ENCODE data around the gene EPHA1.

Gene EPHA1

DNA sequence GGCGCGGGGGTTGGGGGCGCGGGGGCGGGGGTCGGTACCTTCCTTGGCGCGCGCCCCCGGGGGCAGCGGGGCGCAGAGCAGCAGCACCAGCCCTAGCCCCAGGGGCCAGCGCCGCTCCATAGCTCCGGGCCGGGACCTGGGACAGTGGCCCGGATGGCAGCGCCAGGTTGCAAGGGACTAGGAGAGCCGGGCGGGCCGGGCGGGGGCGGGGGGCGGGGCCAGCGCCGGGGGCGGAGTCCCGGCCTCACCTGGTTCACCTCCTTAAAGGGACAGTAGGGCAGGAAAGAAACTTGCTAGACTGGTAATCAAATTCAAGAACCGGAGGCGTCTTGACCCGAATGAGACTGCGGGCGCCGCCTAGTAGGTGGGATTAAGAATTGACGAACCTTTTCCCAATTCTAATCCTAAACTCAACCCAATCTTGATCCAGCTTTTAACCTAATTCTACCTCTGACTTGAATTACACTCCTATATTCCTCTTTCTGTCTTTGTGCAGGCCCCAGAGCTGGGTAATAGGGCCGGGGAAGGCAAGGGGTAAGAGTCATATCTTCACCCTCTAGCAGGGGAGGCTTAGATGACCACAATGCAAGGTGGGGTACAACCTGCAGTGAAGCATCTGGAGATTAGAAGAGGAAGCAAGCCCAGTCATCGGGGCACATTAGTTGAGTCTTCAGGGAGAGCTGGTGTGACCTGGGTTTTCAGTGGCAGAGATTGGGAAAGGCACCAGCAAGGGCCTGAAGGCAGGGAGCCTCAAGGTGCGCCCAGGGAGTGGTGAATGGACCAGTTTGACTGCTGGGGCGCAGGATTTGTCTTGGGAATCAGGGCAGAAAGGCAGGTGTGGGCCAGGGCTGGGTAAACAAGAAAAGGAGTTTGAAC, at the start of gene EPHA1:
Gene EPHA1, minus strand, starts transcription at position 171 of the 876 bp plus-strand sequence. Its CDS starts 51 bp downstream, at position 120.
- DNase-seq (ENCODE audit: low spot score in 2 of 2) (no peak), ATAC-seq (peak; percentile 63)
- Mint-ChIP-seq H3K9me3 (no peaks in the 10 kb centered on the region), H3K4me3 (peak within 1 kb of the TSS; percentile 83), H3K27ac (peak within 1 kb of the TSS; percentile 78), H3K4me1 (peaks cover 36% of the 10 kb centered on the region), H3K36me3 (peaks cover 7% of the 10 kb centered on the region)

DNA sequence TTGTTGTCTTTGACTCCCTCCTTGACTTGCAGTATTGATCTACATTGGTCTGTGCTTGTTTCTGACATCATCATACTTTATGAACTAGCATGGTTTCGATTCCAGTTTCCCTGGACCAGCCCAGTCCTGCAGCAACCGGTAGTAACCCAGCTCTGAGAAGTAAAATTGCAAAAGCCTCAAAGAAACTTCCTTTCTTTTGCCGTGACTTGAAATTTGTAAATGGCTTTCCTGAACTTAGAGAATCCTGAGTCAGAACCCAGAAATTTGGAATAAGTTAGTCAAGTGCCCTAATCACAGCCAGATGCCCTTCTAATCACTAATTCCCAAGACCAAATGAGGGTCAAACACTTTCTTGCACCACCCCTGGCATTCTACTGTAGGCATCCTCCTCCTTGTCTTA, 49.6 kb upstream of the EPHA1 start:
- H3K9me3 Mint-ChIP-seq = no peaks in the 10 kb centered on the region
- no peak overlapping the region for H3K27ac Mint-ChIP-seq
- H3K4me1 Mint-ChIP-seq = no peaks in the 10 kb centered on the region
- no peaks in the 10 kb centered on the region for H3K36me3 Mint-ChIP-seq
- DNase-seq (ENCODE audit: low spot score in 2 of 2) (no peak), ATAC-seq (no peak)
- no peak overlapping the region for H3K4me3 Mint-ChIP-seq

DNA sequence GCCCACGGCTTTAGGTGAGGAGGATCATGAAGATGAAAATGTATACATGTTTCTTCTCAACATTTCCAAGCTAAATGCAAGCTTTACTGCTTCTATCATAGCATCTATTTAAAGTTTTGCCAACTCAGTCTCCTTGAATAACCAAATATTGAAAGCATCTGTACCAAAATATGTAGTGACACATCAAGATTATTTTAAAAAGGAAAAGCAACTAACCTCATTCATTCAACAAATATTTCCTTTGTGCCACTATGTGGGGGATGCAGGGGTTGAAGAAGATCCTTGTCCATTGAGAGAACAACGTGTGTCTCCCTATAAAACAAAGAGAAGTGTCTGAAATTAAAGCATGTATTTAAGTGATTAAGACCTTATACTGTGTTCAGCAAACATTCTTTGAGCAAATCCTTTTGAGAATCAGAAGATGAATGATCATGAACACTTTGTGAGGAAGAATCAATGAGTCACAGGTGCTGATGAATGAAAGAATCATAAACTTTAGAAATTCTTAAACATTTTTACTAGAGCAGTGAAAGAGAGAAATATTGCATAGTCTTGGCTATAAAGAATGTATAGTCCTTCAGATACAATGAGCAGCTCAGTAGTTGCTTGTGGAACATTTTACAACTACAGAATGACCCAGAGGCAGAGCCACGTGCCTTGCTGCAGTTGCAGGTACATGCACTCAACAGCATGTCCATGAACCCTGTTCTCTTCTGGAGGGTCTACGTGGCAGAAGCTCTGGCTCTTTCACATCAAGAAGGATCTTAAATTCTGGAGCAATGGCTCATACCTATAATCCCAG, 48.5 kb upstream of the EPHA1 start:
- no peaks in the 10 kb centered on the region for H3K36me3 Mint-ChIP-seq
- no peak overlapping the region for H3K4me3 Mint-ChIP-seq
- DNase-seq (ENCODE audit: low spot score in 2 of 2) (no peak), ATAC-seq (no peak)
- no peaks in the 10 kb centered on the region for H3K9me3 Mint-ChIP-seq
- no peaks in the 10 kb centered on the region for H3K4me1 Mint-ChIP-seq
- no peak overlapping the region for H3K27ac Mint-ChIP-seq

DNA sequence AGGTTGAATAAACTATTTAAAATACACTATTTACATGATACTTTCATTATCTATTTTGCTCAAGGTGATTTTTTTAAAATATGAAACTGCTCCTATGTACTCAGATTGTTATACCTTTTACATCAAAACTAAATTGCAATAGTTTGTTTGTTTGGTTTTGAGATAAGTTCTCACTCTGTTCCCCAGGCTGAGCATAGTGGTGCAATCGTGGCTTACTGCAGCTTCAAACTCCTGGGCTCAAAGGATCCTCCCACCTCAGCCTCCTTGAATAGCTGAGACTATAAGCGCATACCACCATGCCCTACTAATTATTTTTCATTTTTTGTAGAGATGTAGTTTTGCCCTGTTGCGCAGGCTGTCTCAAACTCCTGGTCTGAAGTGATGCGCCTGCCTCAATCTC, 47.3 kb upstream of the EPHA1 start:
- no peak overlapping the region for H3K27ac Mint-ChIP-seq
- H3K36me3 Mint-ChIP-seq = no peaks in the 10 kb centered on the region
- no peaks in the 10 kb centered on the region for H3K4me1 Mint-ChIP-seq
- H3K9me3 Mint-ChIP-seq = no peaks in the 10 kb centered on the region
- DNase-seq (ENCODE audit: low spot score in 2 of 2) (no peak), ATAC-seq (no peak)
- no peak overlapping the region for H3K4me3 Mint-ChIP-seq

DNA sequence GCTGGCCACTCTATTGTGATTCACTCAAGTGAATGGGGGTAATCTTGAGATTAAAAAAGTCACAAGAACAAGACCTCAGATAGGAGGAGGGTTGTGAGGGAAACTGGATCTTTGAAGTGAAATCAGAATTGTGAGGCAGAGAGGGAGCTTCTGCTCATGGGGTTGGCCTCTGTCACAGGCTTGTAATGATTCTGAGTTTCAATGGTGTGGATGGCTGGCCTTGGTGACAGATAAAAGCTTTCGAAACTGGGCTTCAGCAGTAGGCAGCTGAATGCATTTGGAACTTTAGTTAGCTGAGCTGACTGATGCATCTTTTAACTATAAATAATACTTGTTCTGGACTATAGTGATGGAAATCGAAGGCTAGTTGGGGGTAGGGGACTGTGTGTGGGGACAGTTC, 46.8 kb upstream of the EPHA1 start:
- H3K27ac Mint-ChIP-seq = no peak overlapping the region
- H3K9me3 Mint-ChIP-seq = no peaks in the 10 kb centered on the region
- no peak for DNase-seq (ENCODE audit: low spot score in 2 of 2)
- H3K36me3 Mint-ChIP-seq = no peaks in the 10 kb centered on the region
- no peak overlapping the region for H3K4me3 Mint-ChIP-seq
- no peak for ATAC-seq
- no peaks in the 10 kb centered on the region for H3K4me1 Mint-ChIP-seq

DNA sequence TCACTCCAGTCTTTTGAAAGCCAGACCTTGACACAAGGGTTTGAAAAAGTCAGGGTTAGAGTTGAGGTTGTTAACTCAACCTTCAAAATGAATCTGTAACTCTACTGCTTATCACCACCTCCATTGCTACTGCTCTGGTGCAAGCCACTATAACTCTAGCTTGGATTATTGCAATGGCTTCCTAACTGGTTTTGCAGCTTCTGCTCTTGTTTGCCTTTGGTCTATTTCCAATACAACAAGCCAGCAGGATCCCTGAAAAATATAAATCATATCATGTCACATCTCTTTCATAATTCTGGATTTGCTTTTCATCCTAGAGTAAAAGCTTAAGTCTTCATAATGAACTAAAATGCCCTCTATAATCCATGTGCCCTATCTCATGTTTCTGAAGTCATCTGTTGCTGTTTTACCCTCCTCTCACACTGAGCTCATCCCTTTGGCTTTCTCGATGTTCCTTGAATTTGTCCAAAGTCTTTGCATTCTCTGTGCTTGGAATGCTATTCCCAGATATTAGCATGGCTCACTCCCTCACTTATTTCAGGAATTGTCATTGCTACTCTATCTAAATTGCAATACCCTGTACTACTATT, 45.5 kb upstream of the EPHA1 start:
- Mint-ChIP-seq H3K4me1 (no peaks in the 10 kb centered on the region), H3K36me3 (no peaks in the 10 kb centered on the region), H3K27ac (no peak overlapping the region), H3K9me3 (no peaks in the 10 kb centered on the region), H3K4me3 (no peak overlapping the region)
- no peak for DNase-seq (ENCODE audit: low spot score in 2 of 2)
- no peak for ATAC-seq

DNA sequence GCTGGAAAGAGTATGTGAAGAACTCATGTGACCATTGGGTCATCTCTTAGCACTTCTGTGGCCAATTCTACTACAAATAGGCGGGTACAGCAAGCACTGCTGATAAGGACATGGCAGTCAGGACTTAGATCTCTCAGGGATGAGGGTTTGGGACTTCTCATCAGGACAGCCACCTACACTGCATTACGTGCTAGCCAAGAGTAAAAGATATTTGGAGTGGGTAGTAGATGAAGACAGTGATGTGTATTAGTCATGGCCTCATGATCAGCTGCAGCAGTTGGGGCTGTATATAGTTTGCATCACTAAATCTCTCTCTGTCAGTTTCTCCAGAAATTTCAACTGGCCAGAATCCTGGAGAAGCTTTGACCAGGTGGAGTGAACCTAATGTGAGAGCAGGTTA, 43.8 kb upstream of the EPHA1 start:
- H3K36me3 Mint-ChIP-seq = no peaks in the 10 kb centered on the region
- ATAC-seq (no peak), DNase-seq (ENCODE audit: low spot score in 2 of 2) (no peak)

DNA sequence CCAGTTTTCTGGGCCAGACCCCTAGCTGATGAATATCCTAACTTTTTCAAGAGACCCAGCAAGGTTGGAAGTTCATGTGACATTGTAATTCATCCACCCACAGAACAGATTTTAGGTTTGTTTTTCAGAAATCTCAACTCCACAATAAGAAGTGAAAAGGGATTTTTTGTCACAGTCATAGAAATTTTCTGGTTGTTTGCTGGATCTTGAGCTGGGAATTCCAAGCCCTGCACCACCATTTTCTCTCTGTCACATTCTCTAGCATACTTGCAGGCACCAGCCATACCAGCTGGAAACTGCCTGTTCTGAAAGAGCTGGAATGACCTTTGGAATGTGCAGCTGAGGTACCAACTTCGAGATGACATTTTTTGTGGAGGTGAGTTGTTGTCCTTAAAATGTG, 43.1 kb upstream of the EPHA1 start:
- H3K36me3 Mint-ChIP-seq = no peaks in the 10 kb centered on the region

More for the DNA sequence above, 43.8 kb upstream of the EPHA1 start:
- Mint-ChIP-seq H3K4me3 (no peak overlapping the region), H3K27ac (no peak overlapping the region), H3K9me3 (no peaks in the 10 kb centered on the region), H3K4me1 (no peaks in the 10 kb centered on the region)

DNA sequence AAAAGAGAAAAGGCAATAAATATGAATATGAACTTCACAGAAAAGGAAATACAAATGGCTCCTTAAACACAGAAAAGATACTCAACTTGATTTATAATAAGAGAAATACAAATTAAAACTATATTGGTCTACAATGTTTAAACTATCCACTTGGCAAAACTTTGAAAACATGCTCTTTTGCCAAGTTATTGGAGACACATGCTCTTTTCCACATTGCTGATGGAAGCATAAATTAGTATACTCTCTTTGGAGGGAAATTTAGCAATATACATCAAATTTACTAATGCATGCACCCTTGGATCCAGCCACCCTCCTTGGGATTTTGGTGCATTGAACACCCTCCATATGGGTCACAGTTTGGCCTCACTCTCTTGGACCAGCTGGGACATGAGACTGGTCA, 42.5 kb upstream of the EPHA1 start:
- no peak overlapping the region for H3K27ac Mint-ChIP-seq
- H3K36me3 Mint-ChIP-seq = no peaks in the 10 kb centered on the region
- H3K4me3 Mint-ChIP-seq = no peak overlapping the region
- ATAC-seq (no peak), DNase-seq (ENCODE audit: low spot score in 2 of 2) (no peak)
- no peaks in the 10 kb centered on the region for H3K4me1 Mint-ChIP-seq
- H3K9me3 Mint-ChIP-seq = no peaks in the 10 kb centered on the region

More for the DNA sequence above, 43.1 kb upstream of the EPHA1 start:
- ATAC-seq (no peak), DNase-seq (ENCODE audit: low spot score in 2 of 2) (no peak)
- H3K4me3 Mint-ChIP-seq = no peak overlapping the region
- H3K9me3 Mint-ChIP-seq = no peaks in the 10 kb centered on the region
- no peak overlapping the region for H3K27ac Mint-ChIP-seq
- H3K4me1 Mint-ChIP-seq = no peaks in the 10 kb centered on the region

DNA sequence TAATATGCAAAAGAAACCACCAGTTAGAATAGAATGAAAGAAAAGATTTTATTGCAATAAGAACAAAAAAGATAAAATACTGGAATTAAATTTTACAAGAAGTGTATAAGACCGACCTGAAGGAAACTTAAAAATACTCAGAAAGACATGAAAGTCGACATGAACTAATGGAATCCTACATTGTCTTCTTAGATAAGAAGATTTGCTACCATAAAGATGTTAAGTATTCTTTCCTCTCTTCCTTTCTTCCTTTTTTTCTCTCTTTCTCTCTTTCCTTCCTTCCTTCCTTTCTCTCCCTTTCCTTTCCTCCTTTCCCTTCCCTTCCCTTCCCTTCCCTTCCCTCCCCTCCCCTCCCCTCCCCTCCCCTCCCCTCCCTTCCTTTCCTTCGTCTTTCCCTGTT, 41.1 kb upstream of the EPHA1 start:
- DNase-seq (ENCODE audit: low spot score in 2 of 2) (no peak), ATAC-seq (no peak)
- Mint-ChIP-seq H3K27ac (no peak overlapping the region), H3K4me1 (no peaks in the 10 kb centered on the region), H3K4me3 (no peak overlapping the region), H3K9me3 (no peaks in the 10 kb centered on the region), H3K36me3 (no peaks in the 10 kb centered on the region)

DNA sequence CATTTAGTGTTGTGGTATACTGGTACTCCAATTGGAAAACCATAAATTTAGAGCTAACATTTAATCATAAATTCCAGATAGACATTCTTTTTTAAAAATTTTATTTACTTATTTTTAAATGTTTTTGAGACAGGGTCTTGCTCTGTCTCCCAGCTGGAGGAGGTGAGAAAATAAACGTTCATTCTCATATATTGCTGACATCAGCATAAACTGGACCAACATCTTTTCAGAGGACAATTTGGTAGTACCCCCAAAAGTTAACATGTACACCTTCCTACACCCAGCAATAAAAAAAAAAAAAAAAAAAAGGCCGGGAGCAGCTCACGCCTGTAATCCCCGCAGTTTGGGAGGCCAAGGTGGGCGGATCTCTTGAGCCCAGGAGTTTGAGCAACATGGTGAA, 39.8 kb upstream of the EPHA1 start:
- Mint-ChIP-seq H3K4me3 (no peak overlapping the region), H3K27ac (no peak overlapping the region), H3K36me3 (no peaks in the 10 kb centered on the region), H3K9me3 (no peaks in the 10 kb centered on the region), H3K4me1 (no peaks in the 10 kb centered on the region)
- no peak for ATAC-seq
- no peak for DNase-seq (ENCODE audit: low spot score in 2 of 2)

DNA sequence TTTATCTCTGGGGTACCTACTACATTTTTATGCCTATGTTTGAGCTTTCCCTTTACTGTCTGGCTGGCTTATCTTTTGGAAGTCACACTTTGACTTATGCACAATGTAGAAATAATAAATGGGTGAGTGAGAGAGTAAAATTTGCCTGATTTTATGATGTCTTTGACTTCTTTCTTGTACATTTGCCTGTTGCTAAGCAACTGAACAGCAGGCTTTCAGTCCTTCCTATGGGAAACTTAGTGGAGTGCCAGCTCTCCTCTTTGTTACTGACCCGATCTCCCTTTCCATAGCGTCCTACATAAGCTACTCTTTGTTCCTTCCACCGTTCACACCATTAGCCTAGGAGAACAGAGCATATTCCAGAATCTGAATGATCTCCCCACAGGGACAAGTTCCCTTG, 38.8 kb upstream of the EPHA1 start:
- ATAC-seq (no peak), DNase-seq (ENCODE audit: low spot score in 2 of 2) (no peak)
- no peaks in the 10 kb centered on the region for H3K36me3 Mint-ChIP-seq
- H3K4me3 Mint-ChIP-seq = no peak overlapping the region
- no peaks in the 10 kb centered on the region for H3K4me1 Mint-ChIP-seq
- H3K9me3 Mint-ChIP-seq = no peaks in the 10 kb centered on the region
- no peak overlapping the region for H3K27ac Mint-ChIP-seq

DNA sequence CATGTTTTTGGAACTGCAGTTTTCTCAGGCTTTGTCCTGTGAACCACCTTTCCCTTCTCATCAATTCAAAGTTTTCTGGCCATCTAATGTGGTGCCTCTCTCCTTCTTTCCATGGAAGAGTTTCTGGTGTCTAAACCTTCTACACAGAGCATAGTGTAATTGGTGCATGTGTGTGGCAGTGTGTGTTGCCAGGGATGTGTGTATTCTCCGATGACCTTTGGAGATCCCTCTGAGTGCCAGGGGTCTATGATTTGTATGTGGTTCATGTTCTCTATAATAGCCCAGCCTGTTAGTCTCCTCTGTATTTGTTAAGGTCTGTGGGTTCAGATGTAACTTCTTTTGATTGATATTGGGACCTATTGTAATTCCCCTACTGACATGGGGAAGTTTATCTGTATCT, 36.1 kb upstream of the EPHA1 start:
- no peak for ATAC-seq
- Mint-ChIP-seq H3K27ac (no peak overlapping the region), H3K4me1 (no peaks in the 10 kb centered on the region), H3K9me3 (no peaks in the 10 kb centered on the region), H3K36me3 (no peaks in the 10 kb centered on the region), H3K4me3 (no peak overlapping the region)
- no peak for DNase-seq (ENCODE audit: low spot score in 2 of 2)

DNA sequence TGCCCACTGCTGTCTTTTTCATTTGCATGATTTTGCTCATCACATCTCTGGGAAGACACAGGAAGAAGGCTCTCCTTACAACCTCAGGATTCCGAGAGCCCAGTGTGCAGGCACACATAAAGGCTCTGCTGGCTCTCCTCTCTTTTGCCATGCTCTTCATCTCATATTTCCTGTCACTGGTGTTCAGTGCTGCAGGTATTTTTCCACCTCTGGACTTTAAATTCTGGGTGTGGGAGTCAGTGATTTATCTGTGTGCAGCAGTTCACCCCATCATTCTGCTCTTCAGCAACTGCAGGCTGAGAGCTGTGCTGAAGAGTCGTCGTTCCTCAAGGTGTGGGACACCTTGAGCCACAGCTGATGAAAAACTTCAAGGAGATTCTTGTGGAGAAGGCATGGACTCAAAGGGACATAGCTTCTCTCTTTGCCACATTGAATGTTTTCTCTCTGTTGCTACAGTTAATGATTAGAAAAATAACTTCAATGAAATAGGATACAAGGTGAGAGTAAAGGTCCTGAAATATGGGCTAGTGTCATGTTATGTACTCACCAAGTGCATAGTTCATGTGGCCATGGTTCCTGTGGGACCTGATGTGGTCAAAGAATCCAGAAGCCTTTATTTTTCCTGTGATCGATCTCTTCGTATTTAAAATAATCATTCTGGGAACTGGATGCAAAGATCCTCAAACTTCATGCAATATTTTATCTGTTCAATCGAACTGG, 35.6 kb upstream of the EPHA1 start:
- no peaks in the 10 kb centered on the region for H3K4me1 Mint-ChIP-seq
- ATAC-seq (no peak), DNase-seq (ENCODE audit: low spot score in 2 of 2) (no peak)
- no peaks in the 10 kb centered on the region for H3K9me3 Mint-ChIP-seq
- no peak overlapping the region for H3K4me3 Mint-ChIP-seq
- no peak overlapping the region for H3K27ac Mint-ChIP-seq
- H3K36me3 Mint-ChIP-seq = no peaks in the 10 kb centered on the region

DNA sequence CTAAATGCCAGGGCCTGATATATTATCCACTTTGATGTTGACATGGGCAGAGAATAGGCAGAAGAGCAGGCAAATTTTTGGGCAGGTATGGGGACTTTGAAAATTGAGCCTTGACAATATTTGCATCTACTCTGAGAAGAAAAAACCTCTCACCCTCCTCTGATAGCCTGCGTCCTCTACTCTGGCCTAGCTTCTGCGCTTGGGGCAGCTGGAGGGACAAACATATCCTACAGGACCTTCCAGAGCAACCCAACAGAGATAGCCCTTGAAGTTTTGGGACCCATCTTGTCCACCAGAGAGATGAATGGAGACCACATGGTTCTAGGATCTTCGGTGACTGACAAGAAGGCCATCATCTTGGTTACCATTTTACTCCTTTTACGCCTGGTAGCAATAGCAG, 34.5 kb upstream of the EPHA1 start, which contains the start of gene TAS2R60:
Gene TAS2R60, plus strand, starts transcription at position 301 of the 400 bp plus-strand sequence. Its CDS starts 0 bp downstream, at position 301.
- DNase-seq (ENCODE audit: low spot score in 2 of 2) (no peak), ATAC-seq (no peak)
- H3K9me3 Mint-ChIP-seq = no peaks in the 10 kb centered on the region
- no peaks in the 10 kb centered on the region for H3K36me3 Mint-ChIP-seq
- no peak within 1 kb of the TSS for H3K27ac Mint-ChIP-seq
- H3K4me1 Mint-ChIP-seq = no peaks in the 10 kb centered on the region
- no peak within 1 kb of the TSS for H3K4me3 Mint-ChIP-seq

Measured in stimulated activated effector memory CD8-positive, alpha-beta T cell treated with anti-CD3 and anti-CD28 coated beads, Interleukin-12 subunit alpha, Interleukin-12 subunit beta, amount 100 ng/mL, for 72 hours (primary cell).